Endothelial cell of umbilical vein (primary cell): ENCODE data around the gene ATP13A2. TPM values are rescaled to one million over a fixed set of nuclear protein-coding genes. Genes with fewer than 3 reads are reported as not detected.

Experiments
- BruUV-seq: library from RNA; stranded (reverse); fragments of 400-500 nt; replicated peaks from 2 replicates; lab custom pipeline; 2021; lab: Mats Ljungman, UMichigan
- CTCF ChIA-PET: fragments of 300-600, 350-600 bp; sonication (Branson Sonifier 250); formaldehyde crosslinking; loops from one replicate; lab custom pipeline; 2021; ENCODE audit warnings: antibody characterized with exemption, inconsistent platforms; lab: Charles Lee
- POLR2A ChIA-PET: fragments of 300-600, 350-600 bp; sonication (Branson Sonifier 250); formaldehyde crosslinking; loops from one replicate; lab custom pipeline; 2021; ENCODE audit warnings: antibody characterized with exemption, inconsistent platforms; lab: Charles Lee
- DNase-seq: peaks from one replicate; pipeline ENCODE4 v3.0.0-alpha.2; 2011; ENCODE audit warnings: low read depth, low spot score
- FAIRE-seq: peaks from 2 replicates; lab custom pipeline; 2011; peaks lifted over from hg19 to GRCh38; lab: Jason Lieb, UNC
- H2AFZ ChIP-seq: 2 replicates; pipeline ENCODE4 v1.6.0; 2012; ENCODE audit warnings: low read depth, low read length, control low read depth, inconsistent platforms
- H3K27ac ChIP-seq: 2 replicates; pipeline ENCODE4 v1.5.1; 2011; ENCODE audit warnings: low read depth, mild to moderate bottlenecking, control low read depth, low read length, moderate library complexity; ENCODE audit not compliant: insufficient read depth
- H3K27me3 ChIP-seq, 2 experiments: 2 replicates each; pipeline versions ENCODE4 v1.6.0 to v1.6.1; 2011; ENCODE audit warnings: low read length in 2 of 2, mixed read lengths in 1 of 2; ENCODE audit not compliant: control insufficient read depth in 2 of 2, insufficient read depth in 2 of 2
- H3K36me3 ChIP-seq, 2 experiments: 2 replicates in 1 of 2; 3 replicates in 1 of 2; pipeline ENCODE4 v1.5.1; 2011; ENCODE audit warnings: low read length in 2 of 2, mild to moderate bottlenecking in 1 of 2, moderate library complexity in 1 of 2; ENCODE audit not compliant: control insufficient read depth in 2 of 2, insufficient read depth in 2 of 2; ENCODE audit errors: extremely low read depth in 1 of 2
- H3K4me1 ChIP-seq: 3 replicates; pipeline ENCODE4 v1.5.1; 2011; ENCODE audit warnings: mild to moderate bottlenecking, low read length; ENCODE audit not compliant: control insufficient read depth, insufficient read depth; ENCODE audit errors: extremely low read depth
- H3K4me2 ChIP-seq: 2 replicates; pipeline ENCODE4 v1.6.1; 2011; ENCODE audit warnings: low read length, control low read depth, mixed read lengths; ENCODE audit not compliant: insufficient read depth
- H3K4me3 ChIP-seq, 3 experiments: fragments of 200-600 bp in 1 of 3; sonication (generic), shearing (Covaris generic) in 1 of 3; replicated peaks in 1 of 3; 2 replicates each; pipeline ENCODE4 v1.5.1; 2011 to 2016; ENCODE audit warnings: control low read depth in 3 of 3, low read length in 3 of 3, mild to moderate bottlenecking in 2 of 3, inconsistent platforms in 1 of 3, low read depth in 1 of 3, moderate library complexity in 1 of 3; ENCODE audit not compliant: insufficient read depth in 1 of 3
- H3K79me2 ChIP-seq: 2 replicates; pipeline ENCODE4 v1.6.0; 2012; ENCODE audit warnings: low read length, inconsistent platforms; ENCODE audit not compliant: control insufficient read depth, insufficient read depth
- H3K9ac ChIP-seq: replicated peaks from 2 replicates; pipeline ENCODE3; 2011; ENCODE audit warnings: low read length, control low read depth; ENCODE audit not compliant: insufficient read depth; ENCODE audit errors: extremely low read depth
- H3K9me1 ChIP-seq: replicated peaks from 3 replicates; pipeline ENCODE4 v1.6.0; 2011; ENCODE audit warnings: mild to moderate bottlenecking, low read length; ENCODE audit not compliant: control insufficient read depth, insufficient read depth; ENCODE audit errors: extremely low read depth
- H3K9me3 ChIP-seq: replicated peaks from 2 replicates; pipeline ENCODE4 v1.5.1; 2012; ENCODE audit warnings: low read length, inconsistent platforms; ENCODE audit not compliant: control insufficient read depth, insufficient read depth
- H4K20me1 ChIP-seq: replicated peaks from 2 replicates; pipeline ENCODE3; 2011; ENCODE audit warnings: mild to moderate bottlenecking, low read length; ENCODE audit not compliant: control insufficient read depth, insufficient read depth; ENCODE audit errors: extremely low read depth
- EZH2 ChIP-seq: IDR thresholded peaks from 2 replicates; pipeline ENCODE4 v1.6.1; 2012; ENCODE audit warnings: borderline replicate concordance, low read depth, mild to moderate bottlenecking, moderate library complexity, low read length, inconsistent platforms; ENCODE audit not compliant: severe bottlenecking
- FOS ChIP-seq: IDR thresholded peaks from 2 replicates; pipeline ENCODE4 v1.6.1; 2011; ENCODE audit warnings: mild to moderate bottlenecking, low read length, moderate library complexity, borderline replicate concordance; ENCODE audit not compliant: insufficient read depth
- GATA2 ChIP-seq: IDR thresholded peaks from 2 replicates; pipeline ENCODE4 v1.7.0; 2011; ENCODE audit warnings: low read depth, mild to moderate bottlenecking, moderate library complexity, mixed read lengths, low read length; ENCODE audit not compliant: insufficient read length, insufficient read depth
- JUN ChIP-seq: IDR thresholded peaks from 2 replicates; pipeline ENCODE4 v1.6.1; 2011; ENCODE audit warnings: borderline replicate concordance, low read depth; ENCODE audit not compliant: insufficient read length, insufficient read depth
- MYC ChIP-seq: IDR thresholded peaks from one replicate; pipeline ENCODE4 v1.6.1; 2011; ENCODE audit warnings: mild to moderate bottlenecking, low read depth, low read length
- POLR2A ChIP-seq: IDR thresholded peaks from 2 replicates; pipeline ENCODE4 v1.6.1; 2012; ENCODE audit warnings: low read depth, mild to moderate bottlenecking, control low read depth, low read length
- POLR2AphosphoS5 ChIP-seq: IDR thresholded peaks from 2 replicates; pipeline ENCODE4 v1.6.1; 2012; ENCODE audit warnings: low read depth, mild to moderate bottlenecking, control low read depth, low read length, moderate library complexity; ENCODE audit not compliant: insufficient read depth
- dilution Hi-C: fragments of 300-500 bp; cut with MboI; formaldehyde crosslinking; loops from one replicate; pipeline ENCODE4 v1.15.0; 2019; ENCODE audit warnings: low sequenced_read_pairs; ENCODE audit not compliant: extremely low pct_ligation_motif_present
- intact Hi-C: fragments of 100-400 bp; cut with micrococcal nuclease; formaldehyde crosslinking; loops from one replicate; pipeline ENCODE4 v1.10.0; 2022
- polyA plus RNA-seq, 4 experiments: library from polyadenylated mRNA; depleted of rRNA in 3 of 4; stranded (reverse) in 3 of 4; unstranded in 1 of 4; fragments of >200 nt; gene quantifications; 2 replicates each; pipeline versions ENCODE4 v1.2.1 to v1.2.3, GENCODE V29; 2011 to 2012; ENCODE audit warnings: missing spikeins in 1 of 4
- total RNA-seq: library from RNA; stranded (reverse); gene quantifications from 2 replicates; pipeline ENCODE4 v1.2.3, GENCODE V29; 2021
- TF ChIP-seq, protein P1 (sequence below), 2 donors: IDR thresholded peaks; 1 replicate in 1 of 2; 2 replicates in 1 of 2; pipeline ENCODE4 v1.5.1; 2011; ENCODE audit warnings: low read length in 2 of 2, mild to moderate bottlenecking in 2 of 2, moderate library complexity in 2 of 2, control low read depth in 1 of 2, inconsistent platforms in 1 of 2, low read depth in 1 of 2; ENCODE audit not compliant: insufficient read depth in 1 of 2; ENCODE audit errors: extremely low read depth in 1 of 2
- TF ChIP-seq, protein P2 (sequence below): IDR thresholded peaks from 2 replicates; pipeline ENCODE4 v1.6.1; 2011; ENCODE audit not compliant: insufficient read depth, insufficient read length

The ATP13A2 gene
- total and polyA plus RNA-seq, 2 donors (not counting 3 experiments of a cell fraction or from before 2014, with no cell fraction given), result 44.9 to 60.6 TPM

DNA sequence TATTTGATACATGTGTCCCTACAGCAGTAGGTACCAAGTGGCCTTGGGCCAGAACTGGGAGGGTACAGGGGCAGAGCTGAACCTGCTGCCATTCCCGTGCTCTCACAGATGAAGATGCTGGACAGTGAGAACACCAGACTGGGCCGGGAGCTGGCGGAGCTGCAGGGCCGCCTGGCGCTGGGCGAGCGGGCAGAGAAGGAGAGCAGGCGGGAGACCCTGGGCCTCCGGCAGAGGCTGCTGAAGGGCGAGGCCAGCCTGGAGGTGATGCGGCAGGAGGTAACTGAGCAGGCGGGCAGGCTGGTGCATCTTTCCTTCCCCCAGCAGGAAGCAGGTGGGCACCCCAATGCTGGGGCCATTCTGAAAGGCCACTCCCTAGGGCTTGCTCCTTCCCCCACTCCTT, 53.3 kb downstream of the ATP13A2 start:
- CTCF ChIA-PET, result interaction anchor here (5.4 kb wide), 1 partner anchor 88 kb away, joined by 32 read pairs; no protein-coding TSS in a partner anchor
- intact Hi-C loops, result no loop called here
- Histone ChIP-seq H4K20me1 (no peaks in the 10 kb centered on the region), H3K9ac (no peak overlapping the region), H3K9me1 (no peaks in the 10 kb centered on the region), H3K27ac (no peak overlapping the region), H2AFZ (no peak overlapping the region), H3K27me3 (no peaks in the 10 kb centered on the region), H3K4me1 (no peaks in the 10 kb centered on the region), H3K4me3 (no peak overlapping the region), H3K79me2 (no peaks in the 10 kb centered on the region), H3K36me3 (no peaks in the 10 kb centered on the region), H3K9me3 (no peaks in the 10 kb centered on the region), H3K4me2 (no peak overlapping the region)
- no TSS peak for BruUV-seq
- FAIRE-seq, result no peak
- POLR2A ChIA-PET, result no interaction called here
- DNase-seq, result no peak
- dilution Hi-C loops, result no loop called here
- TF ChIP-seq POLR2A (no peak), POLR2AphosphoS5 (no peak), GATA2 (no peak), JUN (no peak), FOS (no peak), MYC (no peak), EZH2 (no peak)
- TF ChIP-seq, protein P1, sequence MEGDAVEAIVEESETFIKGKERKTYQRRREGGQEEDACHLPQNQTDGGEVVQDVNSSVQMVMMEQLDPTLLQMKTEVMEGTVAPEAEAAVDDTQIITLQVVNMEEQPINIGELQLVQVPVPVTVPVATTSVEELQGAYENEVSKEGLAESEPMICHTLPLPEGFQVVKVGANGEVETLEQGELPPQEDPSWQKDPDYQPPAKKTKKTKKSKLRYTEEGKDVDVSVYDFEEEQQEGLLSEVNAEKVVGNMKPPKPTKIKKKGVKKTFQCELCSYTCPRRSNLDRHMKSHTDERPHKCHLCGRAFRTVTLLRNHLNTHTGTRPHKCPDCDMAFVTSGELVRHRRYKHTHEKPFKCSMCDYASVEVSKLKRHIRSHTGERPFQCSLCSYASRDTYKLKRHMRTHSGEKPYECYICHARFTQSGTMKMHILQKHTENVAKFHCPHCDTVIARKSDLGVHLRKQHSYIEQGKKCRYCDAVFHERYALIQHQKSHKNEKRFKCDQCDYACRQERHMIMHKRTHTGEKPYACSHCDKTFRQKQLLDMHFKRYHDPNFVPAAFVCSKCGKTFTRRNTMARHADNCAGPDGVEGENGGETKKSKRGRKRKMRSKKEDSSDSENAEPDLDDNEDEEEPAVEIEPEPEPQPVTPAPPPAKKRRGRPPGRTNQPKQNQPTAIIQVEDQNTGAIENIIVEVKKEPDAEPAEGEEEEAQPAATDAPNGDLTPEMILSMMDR (IDR thresholded peaks at IDR 0.05; ENCODE audit: extremely low read depth in 1 of 2, insufficient read depth in 1 of 2, low read depth in 1 of 2, low read length in 2 of 2), result no peak
- TF ChIP-seq, protein P2, sequence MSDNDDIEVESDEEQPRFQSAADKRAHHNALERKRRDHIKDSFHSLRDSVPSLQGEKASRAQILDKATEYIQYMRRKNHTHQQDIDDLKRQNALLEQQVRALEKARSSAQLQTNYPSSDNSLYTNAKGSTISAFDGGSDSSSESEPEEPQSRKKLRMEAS, result no peak
